RWPE1 (cell line): ENCODE results near the gene HUWE1.

Experiments
- CTCF ChIA-PET: fragments of 350-600 bp; sonication (Branson Sonifier 250); formaldehyde crosslinking; extraction: SDS; loops from one replicate; lab custom pipeline; 2021; lab: Yijun Ruan, JAX
- POLR2A ChIA-PET: fragments of 400-600 bp; formaldehyde crosslinking; extraction: SDS; loops from one replicate; lab custom pipeline; 2020; ENCODE audit warnings: antibody characterized with exemption; ENCODE audit not compliant: low non-redundant PET; lab: Yijun Ruan, JAX
- DNase-seq: peaks from one replicate; pipeline ENCODE4 v3.0.0; 2012; ENCODE audit warnings: low spot score
- H3K27ac ChIP-seq: fragments of 450-650 bp; 2 replicates; pipeline ENCODE4 v1.5.1; 2017
- TF ChIP-seq, protein P1 (sequence below): fragments of 450-650 bp; conservative IDR thresholded peaks from 2 replicates; pipeline ENCODE4 v1.5.1; 2017; ENCODE audit warnings: low read depth, mild to moderate bottlenecking

The HUWE1 gene

DNA sequence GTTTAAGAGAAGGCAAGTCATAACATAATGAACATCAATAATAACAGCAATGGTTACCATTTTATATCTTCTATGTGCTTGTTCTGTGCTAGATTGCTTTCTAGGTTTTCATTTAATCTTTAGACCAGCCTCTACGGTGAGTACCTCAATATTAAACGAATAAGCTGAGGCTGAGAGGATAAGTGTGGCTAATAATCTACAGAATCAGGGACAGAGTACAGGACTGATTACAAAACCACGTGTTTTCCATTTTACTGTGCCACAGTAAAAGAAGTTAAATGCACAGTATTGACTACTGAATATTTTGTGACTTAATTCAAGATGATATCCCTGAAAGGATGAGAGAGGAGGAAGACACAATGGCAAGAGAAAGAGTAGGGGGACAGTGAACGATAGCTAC, 56.3 kb downstream of the HUWE1 start:
- CTCF ChIA-PET = no interaction called here
- H3K27ac ChIP-seq = no peak overlapping the region
- POLR2A ChIA-PET = no interaction called here
- DNase-seq = no peak
- TF ChIP-seq, protein P1, sequence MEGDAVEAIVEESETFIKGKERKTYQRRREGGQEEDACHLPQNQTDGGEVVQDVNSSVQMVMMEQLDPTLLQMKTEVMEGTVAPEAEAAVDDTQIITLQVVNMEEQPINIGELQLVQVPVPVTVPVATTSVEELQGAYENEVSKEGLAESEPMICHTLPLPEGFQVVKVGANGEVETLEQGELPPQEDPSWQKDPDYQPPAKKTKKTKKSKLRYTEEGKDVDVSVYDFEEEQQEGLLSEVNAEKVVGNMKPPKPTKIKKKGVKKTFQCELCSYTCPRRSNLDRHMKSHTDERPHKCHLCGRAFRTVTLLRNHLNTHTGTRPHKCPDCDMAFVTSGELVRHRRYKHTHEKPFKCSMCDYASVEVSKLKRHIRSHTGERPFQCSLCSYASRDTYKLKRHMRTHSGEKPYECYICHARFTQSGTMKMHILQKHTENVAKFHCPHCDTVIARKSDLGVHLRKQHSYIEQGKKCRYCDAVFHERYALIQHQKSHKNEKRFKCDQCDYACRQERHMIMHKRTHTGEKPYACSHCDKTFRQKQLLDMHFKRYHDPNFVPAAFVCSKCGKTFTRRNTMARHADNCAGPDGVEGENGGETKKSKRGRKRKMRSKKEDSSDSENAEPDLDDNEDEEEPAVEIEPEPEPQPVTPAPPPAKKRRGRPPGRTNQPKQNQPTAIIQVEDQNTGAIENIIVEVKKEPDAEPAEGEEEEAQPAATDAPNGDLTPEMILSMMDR = no peak

GRCh38 chrX:53622431-53622830, 64.1 kb downstream of the HUWE1 start:
- POLR2A ChIA-PET = interaction anchor here (0.6 kb wide), 1 partner anchor 9 kb away, joined by 3 read pairs; no protein-coding TSS in a partner anchor
- H3K27ac ChIP-seq = no peak overlapping the region
- CTCF ChIA-PET = interaction anchor here (0.7 kb wide), 1 partner anchor 10 kb away, joined by 4 read pairs; no protein-coding TSS in a partner anchor
- DNase-seq = no peak
- TF ChIP-seq, protein P1 = no peak

DNA sequence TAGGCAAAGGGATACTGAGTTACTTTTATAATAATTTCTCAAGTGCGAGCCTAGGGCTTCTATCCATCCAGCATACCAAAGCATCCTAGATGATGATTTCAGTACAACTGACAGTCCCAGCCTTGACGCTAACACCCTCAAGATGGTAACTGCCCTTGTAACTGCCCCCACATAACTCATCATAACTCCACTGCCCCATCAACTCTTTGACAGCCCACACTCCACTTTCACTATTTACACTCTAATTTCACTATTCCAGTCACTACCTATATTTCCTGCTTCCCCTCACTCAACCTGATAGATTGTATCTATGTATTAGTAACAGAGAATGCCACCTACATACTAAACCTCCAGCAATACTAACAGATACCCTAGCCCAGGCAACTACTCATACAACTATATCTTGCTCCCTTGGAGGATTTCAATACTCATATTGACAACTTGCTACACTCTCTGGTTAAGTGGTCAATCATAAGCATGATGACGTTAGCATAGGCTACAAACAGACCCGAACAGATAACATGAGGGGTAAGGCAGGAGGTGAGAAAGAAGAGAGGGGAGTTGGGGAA, 65.0 kb downstream of the HUWE1 start:
- POLR2A ChIA-PET = interaction anchor here (0.6 kb wide), 1 partner anchor 8 kb away, joined by 3 read pairs; no protein-coding TSS in a partner anchor
- DNase-seq = no peak
- no peak overlapping the region for H3K27ac ChIP-seq
- TF ChIP-seq, protein P1 = no peak
- CTCF ChIA-PET = no interaction called here

GRCh38 chrX:53616946-53617345, 69.6 kb downstream of the HUWE1 start:
- ChIA-PET POLR2A (no interaction called here), CTCF (interaction anchor here (0.6 kb wide), 1 partner anchor 20 kb away, joined by 4 read pairs; no protein-coding TSS in a partner anchor)
- TF ChIP-seq, protein P1 = no peak
- H3K27ac ChIP-seq = no peak overlapping the region
- no peak for DNase-seq

GRCh38 chrX:53606456-53606855, 80.1 kb downstream of the HUWE1 start:
- H3K27ac ChIP-seq = no peak overlapping the region
- no peak for DNase-seq
- TF ChIP-seq, protein P1 = no peak
- CTCF ChIA-PET = no interaction called here
- POLR2A ChIA-PET = no interaction called here

- POLR2A ChIA-PET = no interaction called here
Measured at GRCh38 chrX:53605004-53605403, 81.5 kb downstream of the HUWE1 start.

More at GRCh38 chrX:53605004-53605403, 81.5 kb downstream of the HUWE1 start:
- H3K27ac ChIP-seq = no peak overlapping the region
- CTCF ChIA-PET = interaction anchor here (0.7 kb wide), 1 partner anchor 9 kb away, joined by 3 read pairs; no protein-coding TSS in a partner anchor
- DNase-seq = no peak
- TF ChIP-seq, protein P1 = no peak
